ENCODE data around the gene LRMDA. TPM values are rescaled to one million over a fixed set of nuclear protein-coding genes. Genes with fewer than 3 reads are reported as not detected.

LRMDA gene
- total and polyA plus RNA-seq, 2 of the 8 experiments (the other 6 are each of a cell fraction or from before 2014, with no cell fraction given): 0.86 to 2.8 TPM

DNA sequence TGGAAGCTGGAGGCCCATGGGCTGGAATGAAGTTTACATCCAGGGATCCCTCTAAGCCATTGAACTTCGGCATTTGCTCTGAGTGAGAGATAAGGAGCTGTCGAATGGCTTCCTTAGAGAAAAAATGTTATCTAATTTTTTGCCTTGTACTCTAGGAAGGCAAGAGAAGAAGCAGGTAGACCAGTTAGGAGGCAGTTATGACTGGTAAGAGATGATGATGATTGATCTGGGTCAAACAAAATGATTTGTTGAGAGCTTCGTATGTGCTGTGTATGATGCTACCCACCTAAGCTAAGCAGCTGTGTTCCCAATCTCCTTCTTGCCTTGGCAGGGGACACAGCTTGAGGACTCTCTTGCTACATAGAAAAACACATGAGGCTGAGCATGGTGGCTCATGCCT, 370.2 kb downstream of the LRMDA start:
- ChIA-PET CTCF (ENCODE audit: partially characterized antibody) (interaction anchor here (0.7 to 2.2 kb wide), 12 partner anchors 9 to 154 kb away, joined by 3 to 8 read pairs (median 3); no protein-coding TSS in a partner anchor), POLR2A (ENCODE audit: partially characterized antibody) (no interaction called here)
- DNase-seq (ENCODE audit: low read depth in 1 of 2, low spot score in 2 of 2): no peak
- peaks cover 0 to 5% of the 10 kb centered on the region in 2 experiments; a peak in 1 of 4 replicates for H3K9me3 ChIP-seq (ENCODE audit: insufficient read depth in 2 of 2, low read depth in 1 of 2, low read length in 1 of 2)
- no peak overlapping the region for H3K23ac ChIP-seq (ENCODE audit: insufficient read length)
- H2BK12ac ChIP-seq (ENCODE audit: low read depth, low read length): peak overlapping the region; percentile 84; the same call in 1 of the 2 replicates
- H3K27ac ChIP-seq (ENCODE audit: low read depth, low read length): no peak overlapping the region
- no peaks in the 10 kb centered on the region for H3K79me2 ChIP-seq (ENCODE audit: control insufficient read depth in 1 of 2, insufficient read depth in 2 of 2, low read length in 2 of 2)
- TF ChIP-seq CBX8 (IDR thresholded peaks at IDR 0.05; ENCODE audit: borderline replicate concordance, low read depth, low read length): no peak
- TF ChIP-seq POU5F1 (IDR thresholded peaks at IDR 0.05; ENCODE audit: low read depth, low read length): no peak
- no peak overlapping the region for H2BK120ac ChIP-seq (replicated peaks; ENCODE audit: low read depth, low read length)
- H4K5ac ChIP-seq (ENCODE audit: insufficient read length, low read depth, low read length): no peak overlapping the region
- 80% methylated on average over 3 of the region's 3 CpGs; no CpG with 5 or more reads in 1 of the 2 experiments for WGBS, 2 experiments (ENCODE audit: extremely low coverage in 1 of 2, insufficient coverage in 1 of 2, insufficient read length in 1 of 2, insufficient replicate concordance in 2 of 2, low coverage in 1 of 2, low lambda C conversion rate in 2 of 2, missing lambda C conversion rate in 1 of 2)
- H3K4ac ChIP-seq (replicated peaks; ENCODE audit: insufficient read length, low read depth, low read length): no peak overlapping the region
- no peak overlapping the region for H3K4me3 ChIP-seq (ENCODE audit: extremely low read depth in 1 of 4, insufficient read depth in 2 of 4, low read depth in 3 of 4, low read length in 4 of 4)
- no peak for FAIRE-seq
- H3K18ac ChIP-seq (ENCODE audit: extremely low read depth, low read length): no peak overlapping the region
- no peak overlapping the region for H3K14ac ChIP-seq (ENCODE audit: insufficient read length)
- H3K36me3 ChIP-seq (ENCODE audit: control insufficient read depth in 2 of 4, insufficient read depth in 4 of 4, low read length in 3 of 4): no peaks in the 10 kb centered on the region
- no peak overlapping the region for H3K4me2 ChIP-seq (ENCODE audit: insufficient read depth in 1 of 2, low read depth in 2 of 2, low read length in 2 of 2)
- no peak overlapping the region for H2AK5ac ChIP-seq (ENCODE audit: low read depth, low read length)
- no peak overlapping the region for H2BK20ac ChIP-seq (ENCODE audit: low read length)
- no peak overlapping the region for H2BK15ac ChIP-seq (ENCODE audit: low read length)
- H3K79me1 ChIP-seq (ENCODE audit: low read depth, low read length): no peaks in the 10 kb centered on the region
- H3K56ac ChIP-seq (replicated peaks; ENCODE audit: insufficient read length, low read depth, low read length): no peak overlapping the region
- no peak overlapping the region for H3K9ac ChIP-seq (replicated peaks in 1 of 4; ENCODE audit: extremely low read depth in 1 of 4, low read depth in 3 of 4, low read length in 3 of 4)
- no peak overlapping the region for H4K8ac ChIP-seq (ENCODE audit: extremely low read depth, insufficient read depth, low read length)
- no peaks in the 10 kb centered on the region for H4K20me1 ChIP-seq (replicated peaks in 1 of 2; ENCODE audit: control insufficient read depth in 1 of 2, insufficient read depth in 2 of 2, low read length in 2 of 2)
- H2BK5ac ChIP-seq (ENCODE audit: low read depth, low read length): no peak overlapping the region
- H3K23me2 ChIP-seq (ENCODE audit: low read depth, low read length): no peaks in the 10 kb centered on the region
- H4K91ac ChIP-seq (replicated peaks; ENCODE audit: insufficient read length, low read length): no peak overlapping the region
- H3K27me3 ChIP-seq (replicated peaks in 1 of 4; ENCODE audit: control insufficient read depth in 3 of 4, extremely low read depth in 1 of 4, insufficient read depth in 3 of 4, low read length in 3 of 4): no peaks in the 10 kb centered on the region
- no peak overlapping the region for H2AFZ ChIP-seq (ENCODE audit: low read length)
- H3K4me1 ChIP-seq (replicated peaks in 1 of 4; ENCODE audit: control insufficient read depth in 3 of 4, insufficient read depth in 4 of 4, low read length in 3 of 4): no peaks in the 10 kb centered on the region
